Smooth muscle cell (in vitro differentiated cells): ENCODE data around the gene GJA10. TPM values are rescaled to one million over a fixed set of nuclear protein-coding genes. Genes with fewer than 3 reads are reported as not detected.

Source experiments
- DNase-seq: peaks from one replicate; lab custom pipeline; 2025; ENCODE audit not compliant: unreplicated experiment; lab: John Stamatoyannopoulos, UW
- H2AFZ ChIP-seq: fragments of 200-600 bp; sonication (generic); 2 replicates; pipeline ENCODE4 v1.6.0; 2016; ENCODE audit warnings: antibody characterized with exemption, low read depth, mild to moderate bottlenecking
- H3F3A ChIP-seq: fragments of 200-600 bp; sonication (generic); 2 replicates; pipeline ENCODE4 v1.6.0; 2017; ENCODE audit warnings: antibody characterized with exemption, low read depth
- H3K27ac ChIP-seq: fragments of 200-600 bp; sonication (generic); 2 replicates; pipeline ENCODE4 v1.5.1; 2016; ENCODE audit warnings: low read depth, mild to moderate bottlenecking
- H3K27me3 ChIP-seq: fragments of 200-600 bp; sonication (generic); 2 replicates; pipeline ENCODE4 v1.6.1; 2016; ENCODE audit warnings: low read depth, mild to moderate bottlenecking
- H3K36me3 ChIP-seq: fragments of 200-600 bp; sonication (generic); 2 replicates; pipeline ENCODE4 v1.5.1; 2016; ENCODE audit warnings: low read depth
- H3K4me1 ChIP-seq: fragments of 200-600 bp; sonication (generic); 2 replicates; pipeline ENCODE4 v1.5.1; 2016; ENCODE audit warnings: low read depth
- H3K4me2 ChIP-seq: fragments of 200-600 bp; sonication (generic); 2 replicates; pipeline ENCODE4 v1.6.0; 2016; ENCODE audit warnings: mild to moderate bottlenecking
- H3K4me3 ChIP-seq: fragments of 200-600 bp; sonication (generic); 2 replicates; pipeline ENCODE4 v1.5.1; 2016; ENCODE audit warnings: mild to moderate bottlenecking
- H3K79me2 ChIP-seq: fragments of 200-600 bp; sonication (generic); 2 replicates; pipeline ENCODE4 v1.6.0; 2016; ENCODE audit warnings: low read depth, mild to moderate bottlenecking
- H3K9ac ChIP-seq: fragments of 200-600 bp; sonication (generic); 2 replicates; pipeline ENCODE4 v1.6.0; 2016; ENCODE audit warnings: low read depth
- H3K9me3 ChIP-seq: fragments of 200-600 bp; sonication (generic); replicated peaks from 2 replicates; pipeline ENCODE4 v1.5.1; 2016; ENCODE audit warnings: low read depth
- H4K20me1 ChIP-seq: fragments of 200-600 bp; sonication (generic); 2 replicates; pipeline ENCODE4 v1.6.0; 2016; ENCODE audit warnings: low read depth
- WGBS: methylation state at CpG from one replicate; pipeline ENCODE4 v1.1.7; 2016; ENCODE audit warnings: low lambda C conversion rate; 5-methylcytosine and 5-hydroxymethylcytosine counted together
- polyA plus RNA-seq: library from polyadenylated mRNA; unstranded; fragments of >200 nt; fragmentation: Nextera tagmentation; extraction: Ambion mirVana; gene quantifications from 2 replicates; pipeline ENCODE4 v1.2.1, GENCODE V29; 2016
- total RNA-seq: library from RNA; depleted of rRNA; stranded (reverse); fragments of >200 nt; gene quantifications from 2 replicates; pipeline ENCODE4 v1.2.3, GENCODE V29; 2014
- TF ChIP-seq, protein P1 (sequence below): fragments of 200-600 bp; sonication (generic); IDR thresholded peaks from 2 replicates; pipeline ENCODE4 v1.5.1; 2017; ENCODE audit warnings: borderline replicate concordance, mild to moderate bottlenecking, antibody characterized with exemption; ENCODE audit not compliant: insufficient read depth, poor library complexity, severe bottlenecking

Gene GJA10
- total and polyA plus RNA-seq, 2 experiments from 2014 or later, result not detected

DNA sequence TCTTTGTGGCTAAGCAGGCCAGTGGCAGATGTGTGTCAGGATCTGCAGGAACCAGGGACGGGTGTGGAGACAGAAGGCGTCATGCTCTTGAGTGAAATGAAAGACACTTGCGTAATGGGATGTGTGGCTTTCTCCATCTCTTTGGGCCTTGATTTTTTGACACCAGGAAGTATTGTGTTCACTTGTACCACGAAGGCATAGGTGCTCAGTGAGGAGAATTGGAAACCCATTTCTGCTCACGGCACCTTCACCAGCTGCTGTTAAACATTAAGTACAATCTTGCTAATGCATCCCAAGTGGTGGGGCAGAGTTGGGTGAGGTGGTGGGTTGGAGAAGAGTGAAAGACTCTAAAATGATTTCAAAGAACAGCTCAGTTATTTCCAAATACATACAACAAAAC, 30.0 kb downstream of the GJA10 start:
- Histone ChIP-seq H3K27ac (no peak overlapping the region), H3K36me3 (no peaks in the 10 kb centered on the region), H3K4me1 (peaks cover 19% of the 10 kb centered on the region), H3F3A (no peaks in the 10 kb centered on the region), H2AFZ (no peak overlapping the region), H3K9me3 (no peaks in the 10 kb centered on the region), H3K4me3 (no peak overlapping the region), H4K20me1 (no peaks in the 10 kb centered on the region), H3K79me2 (no peaks in the 10 kb centered on the region), H3K27me3 (no peaks in the 10 kb centered on the region), H3K9ac (no peak overlapping the region), H3K4me2 (no peak overlapping the region)
- 76% methylated on average over 5 of the region's 5 CpGs for WGBS
- DNase-seq, result no peak
- TF ChIP-seq, protein P1, sequence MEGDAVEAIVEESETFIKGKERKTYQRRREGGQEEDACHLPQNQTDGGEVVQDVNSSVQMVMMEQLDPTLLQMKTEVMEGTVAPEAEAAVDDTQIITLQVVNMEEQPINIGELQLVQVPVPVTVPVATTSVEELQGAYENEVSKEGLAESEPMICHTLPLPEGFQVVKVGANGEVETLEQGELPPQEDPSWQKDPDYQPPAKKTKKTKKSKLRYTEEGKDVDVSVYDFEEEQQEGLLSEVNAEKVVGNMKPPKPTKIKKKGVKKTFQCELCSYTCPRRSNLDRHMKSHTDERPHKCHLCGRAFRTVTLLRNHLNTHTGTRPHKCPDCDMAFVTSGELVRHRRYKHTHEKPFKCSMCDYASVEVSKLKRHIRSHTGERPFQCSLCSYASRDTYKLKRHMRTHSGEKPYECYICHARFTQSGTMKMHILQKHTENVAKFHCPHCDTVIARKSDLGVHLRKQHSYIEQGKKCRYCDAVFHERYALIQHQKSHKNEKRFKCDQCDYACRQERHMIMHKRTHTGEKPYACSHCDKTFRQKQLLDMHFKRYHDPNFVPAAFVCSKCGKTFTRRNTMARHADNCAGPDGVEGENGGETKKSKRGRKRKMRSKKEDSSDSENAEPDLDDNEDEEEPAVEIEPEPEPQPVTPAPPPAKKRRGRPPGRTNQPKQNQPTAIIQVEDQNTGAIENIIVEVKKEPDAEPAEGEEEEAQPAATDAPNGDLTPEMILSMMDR, result no peak

DNA sequence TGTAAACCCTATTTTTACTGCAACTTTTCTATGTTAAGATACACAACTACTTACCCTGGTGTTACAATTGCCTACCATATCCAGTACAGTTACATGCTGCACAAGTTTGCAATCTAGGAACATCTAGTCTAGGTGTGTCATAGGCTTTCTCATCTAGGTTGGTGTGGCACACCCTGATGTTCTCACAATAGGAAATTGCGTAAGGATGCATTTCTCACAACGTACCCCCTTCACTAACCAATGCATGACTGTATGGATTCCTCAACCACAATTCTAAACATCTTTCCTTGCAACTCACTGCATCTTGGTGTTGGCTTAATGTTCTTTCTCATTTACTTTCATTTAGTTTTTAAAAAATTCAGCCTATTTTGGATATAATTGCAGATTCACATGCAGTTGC, 31.6 kb downstream of the GJA10 start:
- no peak overlapping the region for H3K9ac ChIP-seq
- H3K9me3 ChIP-seq, result no peaks in the 10 kb centered on the region
- H3K4me2 ChIP-seq, result no peak overlapping the region
- no peaks in the 10 kb centered on the region for H4K20me1 ChIP-seq
- DNase-seq, result no peak
- no peaks in the 10 kb centered on the region for H3K79me2 ChIP-seq
- no peaks in the 10 kb centered on the region for H3F3A ChIP-seq
- H3K27ac ChIP-seq, result no peak overlapping the region
- TF ChIP-seq, protein P1, result no peak
- no peaks in the 10 kb centered on the region for H3K36me3 ChIP-seq
- no peak overlapping the region for H3K4me3 ChIP-seq
- peaks cover 19% of the 10 kb centered on the region for H3K4me1 ChIP-seq
- H3K27me3 ChIP-seq, result no peaks in the 10 kb centered on the region
- WGBS, result 86% methylated on average over 2 of the region's 2 CpGs
- no peak overlapping the region for H2AFZ ChIP-seq

DNA sequence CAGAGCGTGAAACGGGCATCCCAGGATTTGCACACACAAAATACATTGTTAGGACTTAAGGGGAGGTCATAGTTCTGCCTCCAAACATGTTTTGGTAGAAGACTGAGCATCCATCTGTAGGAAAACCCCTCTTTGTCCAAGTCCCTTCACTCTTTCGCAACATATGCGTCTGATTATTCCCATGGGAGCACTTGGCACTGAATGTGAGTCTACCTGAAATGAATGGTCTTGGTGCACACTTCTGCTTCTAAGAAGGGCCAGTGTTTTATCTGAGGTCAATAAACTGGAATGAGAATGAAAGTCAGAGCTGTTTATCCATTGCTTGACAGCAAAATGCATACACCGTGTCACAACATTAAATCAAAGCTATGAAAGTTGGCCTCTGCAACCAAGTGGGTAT, 33.0 kb downstream of the GJA10 start:
- no peaks in the 10 kb centered on the region for H3K9me3 ChIP-seq

More for the DNA sequence above, 33.0 kb downstream of the GJA10 start:
- Histone ChIP-seq H3K4me2 (no peak overlapping the region), H3K36me3 (no peaks in the 10 kb centered on the region), H3K9ac (no peak overlapping the region), H3K4me3 (no peak overlapping the region), H3K79me2 (no peaks in the 10 kb centered on the region), H4K20me1 (no peaks in the 10 kb centered on the region), H3K27ac (no peak overlapping the region), H3K4me1 (peaks cover 19% of the 10 kb centered on the region), H3F3A (no peaks in the 10 kb centered on the region), H3K27me3 (no peaks in the 10 kb centered on the region), H2AFZ (no peak overlapping the region)
- TF ChIP-seq, protein P1, result no peak
- DNase-seq, result no peak
- WGBS, result 97% methylated on average over 5 of the region's 5 CpGs
